ENCODE results near the gene MAPK8IP2. TPM values are rescaled to one million over a fixed set of nuclear protein-coding genes. Genes with fewer than 3 reads are reported as not detected.
A peak's percentile ranks its signal among the peaks of the same experiment; 100 is the strongest.

Gene MAPK8IP2
- total and polyA plus RNA-seq, 2 of the 13 experiments (the other 11 are each of a cell fraction or from before 2014, with no cell fraction given): 1.3 to 2.6 TPM

DNA sequence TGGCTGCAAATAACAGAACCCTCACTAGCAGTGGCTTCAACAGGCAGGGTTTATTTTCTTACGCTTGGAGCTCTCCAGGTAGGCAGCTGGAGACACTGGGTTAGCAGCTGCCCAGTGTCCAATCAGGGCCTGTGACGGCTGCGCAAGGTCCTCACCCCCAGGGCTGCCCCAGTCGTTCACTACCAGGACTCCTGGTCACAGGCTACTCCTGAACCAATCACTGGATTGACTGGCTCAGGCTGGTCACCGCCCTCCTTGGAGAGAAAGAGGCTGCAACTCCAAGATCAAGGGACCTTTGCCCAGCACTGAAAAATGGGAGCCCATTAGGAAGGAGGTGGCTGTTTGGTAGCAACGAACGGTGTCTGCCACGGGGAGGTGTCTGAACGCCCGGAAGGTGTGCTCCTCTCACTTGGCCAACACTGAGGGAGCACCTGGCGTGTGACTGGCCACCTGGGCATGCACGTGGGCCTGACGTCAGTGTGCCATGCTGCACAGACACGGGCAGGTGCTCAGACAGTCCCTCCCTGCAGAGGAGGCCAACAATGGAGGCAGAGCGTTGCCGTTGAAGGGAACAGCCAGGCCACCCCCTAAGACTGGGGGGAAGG is 22.2 kb downstream of the MAPK8IP2 start (continued):
- TF ChIP-seq, protein P1, sequence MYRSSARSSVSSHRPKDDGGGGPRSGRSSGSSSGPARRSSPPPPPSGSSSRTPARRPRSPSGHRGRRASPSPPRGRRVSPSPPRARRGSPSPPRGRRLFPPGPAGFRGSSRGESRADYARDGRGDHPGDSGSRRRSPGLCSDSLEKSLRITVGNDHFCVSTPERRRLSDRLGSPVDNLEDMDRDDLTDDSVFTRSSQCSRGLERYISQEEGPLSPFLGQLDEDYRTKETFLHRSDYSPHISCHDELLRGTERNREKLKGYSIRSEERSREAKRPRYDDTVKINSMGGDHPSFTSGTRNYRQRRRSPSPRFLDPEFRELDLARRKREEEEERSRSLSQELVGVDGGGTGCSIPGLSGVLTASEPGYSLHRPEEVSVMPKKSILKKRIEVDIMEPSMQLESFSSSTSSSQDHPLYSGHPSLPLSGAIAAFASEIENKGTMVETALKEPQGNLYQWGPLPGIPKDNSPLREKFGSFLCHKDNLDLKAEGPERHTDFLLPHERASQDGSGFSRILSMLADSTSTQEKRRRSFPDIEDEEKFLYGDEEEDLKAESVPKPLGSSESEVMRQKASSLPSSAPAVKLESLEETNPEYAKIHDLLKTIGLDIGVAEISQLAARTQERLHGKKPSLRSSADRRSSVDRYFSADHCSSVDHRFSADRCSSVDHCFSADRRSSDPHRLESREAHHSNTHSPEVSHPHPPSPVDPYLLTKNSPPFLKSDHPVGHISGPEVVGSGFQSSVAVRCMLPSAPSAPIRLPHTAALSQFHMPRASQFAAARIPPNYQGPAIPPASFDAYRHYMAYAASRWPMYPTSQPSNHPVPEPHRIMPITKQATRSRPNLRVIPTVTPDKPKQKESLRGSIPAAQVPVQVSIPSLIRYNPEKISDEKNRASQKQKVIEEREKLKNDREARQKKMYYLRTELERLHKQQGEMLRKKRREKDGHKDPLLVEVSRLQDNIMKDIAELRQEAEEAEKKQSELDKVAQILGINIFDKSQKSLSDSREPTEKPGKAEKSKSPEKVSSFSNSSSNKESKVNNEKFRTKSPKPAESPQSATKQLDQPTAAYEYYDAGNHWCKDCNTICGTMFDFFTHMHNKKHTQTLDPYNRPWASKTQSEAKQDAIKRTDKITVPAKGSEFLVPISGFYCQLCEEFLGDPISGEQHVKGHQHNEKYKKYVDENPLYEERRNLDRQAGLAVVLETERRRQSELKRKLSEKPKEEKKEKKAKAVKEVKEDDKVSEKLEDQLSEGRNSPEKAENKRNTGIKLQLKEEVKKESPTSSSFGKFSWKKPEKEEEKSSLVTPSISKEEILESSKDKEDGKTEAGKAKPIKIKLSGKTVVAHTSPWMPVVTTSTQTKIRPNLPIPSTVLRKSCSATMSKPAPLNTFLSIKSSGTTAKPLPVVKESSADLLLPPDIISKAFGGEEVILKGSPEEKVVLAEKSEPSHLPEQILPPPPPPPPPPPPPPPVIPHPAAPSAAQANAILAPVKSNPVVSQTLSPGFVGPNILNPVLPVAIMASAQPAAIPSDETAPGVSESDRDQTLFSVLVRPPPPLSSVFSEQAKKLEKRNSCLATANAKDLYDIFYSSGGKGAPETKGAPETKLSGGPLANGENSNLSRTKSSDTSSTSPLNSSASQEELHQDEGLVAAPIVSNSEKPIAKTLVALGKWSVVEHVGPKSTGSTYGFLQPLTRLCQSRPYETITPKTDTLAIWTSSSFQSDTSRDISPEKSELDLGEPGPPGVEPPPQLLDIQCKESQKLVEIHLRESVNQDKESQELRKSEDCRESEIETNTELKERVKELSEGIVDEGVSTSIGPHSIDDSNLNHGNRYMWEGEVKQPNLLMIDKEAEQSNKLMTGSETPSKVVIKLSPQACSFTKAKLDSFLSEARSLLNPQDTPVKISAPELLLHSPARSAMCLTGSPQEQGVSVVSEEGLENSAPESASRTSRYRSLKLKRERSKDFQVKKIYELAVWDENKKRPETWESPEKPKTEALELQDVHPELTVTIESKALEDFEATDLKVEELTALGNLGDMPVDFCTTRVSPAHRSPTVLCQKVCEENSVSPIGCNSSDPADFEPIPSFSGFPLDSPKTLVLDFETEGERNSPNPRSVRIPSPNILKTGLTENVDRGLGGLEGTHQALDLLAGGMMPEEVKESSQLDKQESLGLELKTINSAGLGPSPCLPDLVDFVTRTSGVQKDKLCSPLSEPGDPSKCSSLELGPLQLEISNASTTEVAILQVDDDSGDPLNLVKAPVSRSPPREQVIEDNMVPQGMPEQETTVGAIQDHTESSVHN (CRISPR knock-in tag; IDR thresholded peaks at IDR 0.05): no peak
- TF ChIP-seq HNRNPH1 (optimal IDR thresholded peaks at IDR 0.05; ENCODE audit: low read depth, low read length): no peak
- TF ChIP-seq, protein P2, sequence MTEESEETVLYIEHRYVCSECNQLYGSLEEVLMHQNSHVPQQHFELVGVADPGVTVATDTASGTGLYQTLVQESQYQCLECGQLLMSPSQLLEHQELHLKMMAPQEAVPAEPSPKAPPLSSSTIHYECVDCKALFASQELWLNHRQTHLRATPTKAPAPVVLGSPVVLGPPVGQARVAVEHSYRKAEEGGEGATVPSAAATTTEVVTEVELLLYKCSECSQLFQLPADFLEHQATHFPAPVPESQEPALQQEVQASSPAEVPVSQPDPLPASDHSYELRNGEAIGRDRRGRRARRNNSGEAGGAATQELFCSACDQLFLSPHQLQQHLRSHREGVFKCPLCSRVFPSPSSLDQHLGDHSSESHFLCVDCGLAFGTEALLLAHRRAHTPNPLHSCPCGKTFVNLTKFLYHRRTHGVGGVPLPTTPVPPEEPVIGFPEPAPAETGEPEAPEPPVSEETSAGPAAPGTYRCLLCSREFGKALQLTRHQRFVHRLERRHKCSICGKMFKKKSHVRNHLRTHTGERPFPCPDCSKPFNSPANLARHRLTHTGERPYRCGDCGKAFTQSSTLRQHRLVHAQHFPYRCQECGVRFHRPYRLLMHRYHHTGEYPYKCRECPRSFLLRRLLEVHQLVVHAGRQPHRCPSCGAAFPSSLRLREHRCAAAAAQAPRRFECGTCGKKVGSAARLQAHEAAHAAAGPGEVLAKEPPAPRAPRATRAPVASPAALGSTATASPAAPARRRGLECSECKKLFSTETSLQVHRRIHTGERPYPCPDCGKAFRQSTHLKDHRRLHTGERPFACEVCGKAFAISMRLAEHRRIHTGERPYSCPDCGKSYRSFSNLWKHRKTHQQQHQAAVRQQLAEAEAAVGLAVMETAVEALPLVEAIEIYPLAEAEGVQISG (CRISPR knock-in tag; IDR thresholded peaks at IDR 0.05): no peak; the same call in 1 of the 2 replicates
- 0 out of 2 replicates have a peak, but pooled peaks have one; percentile 21 for TF ChIP-seq ZNF235 (CRISPR knock-in tag; IDR thresholded peaks at IDR 0.05; ENCODE audit: borderline replicate concordance)
- TF ChIP-seq SP2 (CRISPR knock-in tag; IDR thresholded peaks at IDR 0.05): peak; percentile 42; the same call in 1 of the 2 replicates
- no peak for TF ChIP-seq MATR3 (CRISPR knock-in tag; IDR thresholded peaks at IDR 0.05)
- TF ChIP-seq ZNF558 (CRISPR knock-in tag; IDR thresholded peaks at IDR 0.05; ENCODE audit: borderline replicate concordance): no peak
- TF ChIP-seq NR3C1 (CRISPR knock-in tag; IDR thresholded peaks at IDR 0.05): no peak
- TF ChIP-seq ZFY (CRISPR knock-in tag; IDR thresholded peaks at IDR 0.05): peak; percentile 36; the same call in 1 of the 2 replicates
- no peak for TF ChIP-seq ZNF841 (CRISPR knock-in tag; IDR thresholded peaks at IDR 0.05; ENCODE audit: borderline replicate concordance)
- TF ChIP-seq IRF2 (CRISPR knock-in tag; IDR thresholded peaks at IDR 0.05): no peak
- TF ChIP-seq ZNF652 (CRISPR knock-in tag; IDR thresholded peaks at IDR 0.05; ENCODE audit: borderline replicate concordance, low read depth): no peak
- no peak for TF ChIP-seq TP53 (CRISPR knock-in tag; conservative IDR thresholded peaks at IDR 0.05)
- TF ChIP-seq ZNF747 (CRISPR knock-in tag; IDR thresholded peaks at IDR 0.05; ENCODE audit: borderline replicate concordance): peak; percentile 36; the same call in 1 of the 2 replicates
- TF ChIP-seq ATAD3A (CRISPR knock-in tag; IDR thresholded peaks at IDR 0.05): no peak
